Right atrium auricular region (tissue), 2 donors: ENCODE results near the gene GLI3. TPM values are rescaled to one million over a fixed set of nuclear protein-coding genes. Genes with fewer than 3 reads are reported as not detected.

Experiments used
- DNase-seq: peaks from one replicate; pipeline ENCODE4 v3.0.0-alpha.2; 2019; ENCODE audit warnings: low spot score
- H3K27ac ChIP-seq, 2 donors: fragments of 200-600 bp; sonication (generic); 1 replicate in 1 of 2; 2 replicates in 1 of 2; pipeline ENCODE4 v1.5.1; 2016 to 2019
- H3K27me3 ChIP-seq, 2 donors: fragments of 200-600 bp; sonication (generic); one replicate each; pipeline versions ENCODE4 v1.5.1 to v1.6.0; 2017 to 2019
- H3K36me3 ChIP-seq: fragments of 200-600 bp; sonication (generic); one replicate; pipeline ENCODE4 v1.5.1; 2016
- H3K4me1 ChIP-seq, 2 donors: fragments of 200-600 bp; sonication (generic); one replicate each; pipeline versions ENCODE4 v1.5.1 to v1.6.0; 2017 to 2019
- H3K4me3 ChIP-seq, 2 donors: fragments of 200-600 bp; sonication (generic); 1 replicate in 1 of 2; 2 replicates in 1 of 2; pipeline ENCODE4 v1.5.1; 2017 to 2019; ENCODE audit warnings: mild to moderate bottlenecking in 1 of 2, moderate library complexity in 1 of 2
- H3K9me3 ChIP-seq, 2 donors: fragments of 200-600 bp; sonication (generic); one replicate each; pipeline ENCODE4 v1.5.1; 2019
- total RNA-seq, 2 donors: library from RNA; depleted of rRNA; stranded (reverse); fragments of >200 nt; gene quantifications; one replicate each; pipeline ENCODE4 v1.1.0, GENCODE V29; 2016
- TF ChIP-seq, protein P1 (sequence below), 2 donors: fragments of 200-600 bp; sonication (generic); IDR thresholded peaks; one replicate each; pipeline ENCODE4 v1.5.1; 2019; ENCODE audit warnings: antibody characterized with exemption in 2 of 2

The GLI3 gene
- total RNA-seq, 2 donors from 2014 or later: 1.5 to 2.0 TPM

DNA sequence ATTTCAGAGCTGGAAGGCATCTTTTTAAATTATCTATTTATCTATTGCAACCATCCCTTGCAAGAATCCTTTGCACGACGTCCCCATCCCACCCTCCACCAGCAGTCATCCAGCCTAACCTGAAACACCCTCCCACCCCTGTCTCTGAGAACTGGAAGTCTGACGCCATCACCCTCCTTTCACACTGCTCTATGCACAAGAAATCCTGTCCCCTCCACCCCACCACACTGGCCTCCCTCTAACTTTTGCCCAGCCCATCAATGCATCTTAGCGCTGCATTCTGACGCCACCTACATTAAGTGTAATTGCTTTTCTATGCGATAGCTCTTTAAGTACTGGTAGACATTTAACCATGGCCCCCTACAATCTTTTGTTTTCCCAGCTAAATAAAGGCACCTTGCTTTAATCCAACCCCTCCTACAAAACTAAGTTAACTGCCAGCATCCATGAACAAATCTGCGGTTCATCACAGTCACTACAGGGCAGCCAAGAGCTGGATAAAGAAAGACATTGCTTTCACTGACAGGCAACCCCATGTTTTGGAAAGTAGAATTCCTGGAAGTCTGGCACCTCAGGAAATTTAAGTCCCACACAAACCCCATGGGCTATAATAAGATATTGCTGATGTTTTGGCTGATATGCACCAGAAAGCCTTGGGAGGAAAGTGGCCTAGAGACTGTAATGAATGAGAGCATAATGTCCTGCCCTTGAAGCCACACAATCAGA, 128.0 kb downstream of the GLI3 start:
- H3K36me3 ChIP-seq: no peaks in the 10 kb centered on the region
- H3K4me3 ChIP-seq: no peak overlapping the region
- no peaks in the 10 kb centered on the region for H3K9me3 ChIP-seq
- no peak overlapping the region for H3K27ac ChIP-seq
- peaks cover 0 to 29% of the 10 kb centered on the region in 2 donors for H3K4me1 ChIP-seq
- H3K27me3 ChIP-seq: no peaks in the 10 kb centered on the region
- DNase-seq: no peak
- TF ChIP-seq, protein P1, sequence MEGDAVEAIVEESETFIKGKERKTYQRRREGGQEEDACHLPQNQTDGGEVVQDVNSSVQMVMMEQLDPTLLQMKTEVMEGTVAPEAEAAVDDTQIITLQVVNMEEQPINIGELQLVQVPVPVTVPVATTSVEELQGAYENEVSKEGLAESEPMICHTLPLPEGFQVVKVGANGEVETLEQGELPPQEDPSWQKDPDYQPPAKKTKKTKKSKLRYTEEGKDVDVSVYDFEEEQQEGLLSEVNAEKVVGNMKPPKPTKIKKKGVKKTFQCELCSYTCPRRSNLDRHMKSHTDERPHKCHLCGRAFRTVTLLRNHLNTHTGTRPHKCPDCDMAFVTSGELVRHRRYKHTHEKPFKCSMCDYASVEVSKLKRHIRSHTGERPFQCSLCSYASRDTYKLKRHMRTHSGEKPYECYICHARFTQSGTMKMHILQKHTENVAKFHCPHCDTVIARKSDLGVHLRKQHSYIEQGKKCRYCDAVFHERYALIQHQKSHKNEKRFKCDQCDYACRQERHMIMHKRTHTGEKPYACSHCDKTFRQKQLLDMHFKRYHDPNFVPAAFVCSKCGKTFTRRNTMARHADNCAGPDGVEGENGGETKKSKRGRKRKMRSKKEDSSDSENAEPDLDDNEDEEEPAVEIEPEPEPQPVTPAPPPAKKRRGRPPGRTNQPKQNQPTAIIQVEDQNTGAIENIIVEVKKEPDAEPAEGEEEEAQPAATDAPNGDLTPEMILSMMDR (IDR thresholded peaks at IDR 0.05): no peak

GRCh38 chr7:42107484-42108240, 129.3 kb downstream of the GLI3 start:
- Histone ChIP-seq H3K27ac (no peak overlapping the region), H3K36me3 (no peaks in the 10 kb centered on the region), H3K27me3 (no peaks in the 10 kb centered on the region), H3K4me1 (peaks cover 0 to 29% of the 10 kb centered on the region in 2 donors), H3K4me3 (no peak overlapping the region), H3K9me3 (no peaks in the 10 kb centered on the region)
- TF ChIP-seq, protein P1 (IDR thresholded peaks at IDR 0.05): no peak
- DNase-seq: no peak

DNA sequence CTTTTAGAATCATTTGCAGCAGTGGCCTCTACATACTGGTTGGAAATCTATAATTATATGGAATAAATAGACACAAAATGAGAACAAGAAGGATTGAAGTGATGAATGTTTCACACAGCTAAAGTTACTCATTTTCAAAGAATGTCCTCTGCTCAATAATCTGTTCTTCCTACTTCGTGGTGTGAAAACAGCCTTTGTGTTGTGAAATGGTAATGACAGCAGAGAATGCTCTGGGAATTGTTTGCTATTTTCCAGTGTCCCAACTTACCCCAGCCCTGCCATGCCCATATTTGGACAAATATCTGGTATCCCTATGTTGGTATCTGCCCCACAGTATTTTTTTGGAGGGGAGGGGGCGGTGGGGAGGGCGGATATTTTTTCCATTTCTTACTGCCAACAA, 130.4 kb downstream of the GLI3 start:
- Histone ChIP-seq H3K4me1 (peaks cover 0 to 29% of the 10 kb centered on the region in 2 donors), H3K4me3 (no peak overlapping the region), H3K36me3 (no peaks in the 10 kb centered on the region), H3K27ac (no peak overlapping the region), H3K27me3 (no peaks in the 10 kb centered on the region), H3K9me3 (no peaks in the 10 kb centered on the region)
- TF ChIP-seq, protein P1 (IDR thresholded peaks at IDR 0.05): no peak
- DNase-seq: no peak

- DNase-seq: no peak
- no peaks in the 10 kb centered on the region for H3K27me3 ChIP-seq
- no peaks in the 10 kb centered on the region for H3K9me3 ChIP-seq
- TF ChIP-seq, protein P1 (IDR thresholded peaks at IDR 0.05): no peak
- H3K36me3 ChIP-seq: no peaks in the 10 kb centered on the region
- H3K27ac ChIP-seq: no peak overlapping the region
- peaks cover 0 to 29% of the 10 kb centered on the region in 2 donors for H3K4me1 ChIP-seq
- H3K4me3 ChIP-seq: no peak overlapping the region
Measured at GRCh38 chr7:42105554-42106358, 131.3 kb downstream of the GLI3 start.

DNA sequence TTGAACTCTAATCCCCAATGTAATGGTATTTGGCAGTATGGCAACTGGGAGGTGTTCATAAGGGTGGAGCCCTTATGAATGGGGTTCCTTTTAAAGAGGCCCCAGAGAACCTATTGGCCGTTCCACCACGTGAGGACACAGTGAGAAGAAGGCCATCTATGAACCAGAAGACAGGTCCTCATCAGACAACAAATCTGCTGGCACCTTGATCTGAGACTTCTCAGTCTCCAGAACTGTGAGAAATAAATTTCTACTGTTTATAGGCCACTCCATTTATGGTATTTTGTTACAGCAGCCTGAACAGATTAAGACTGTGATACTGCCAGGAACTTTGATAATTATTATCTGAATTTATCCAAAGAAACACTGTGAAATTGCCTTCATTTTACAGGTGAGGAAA, 132.3 kb downstream of the GLI3 start:
- Histone ChIP-seq H3K27ac (no peak overlapping the region), H3K9me3 (no peaks in the 10 kb centered on the region), H3K4me1 (peaks cover 0 to 29% of the 10 kb centered on the region in 2 donors), H3K36me3 (no peaks in the 10 kb centered on the region), H3K4me3 (no peak overlapping the region), H3K27me3 (no peaks in the 10 kb centered on the region)
- no peak for DNase-seq
- TF ChIP-seq, protein P1 (IDR thresholded peaks at IDR 0.05): no peak
